A673 (cell line): ENCODE data around the gene CTTNBP2.

Experiments
- CTCF ChIP-seq: fragments of 300-800, 200-600 bp; sonication (generic); conservative IDR thresholded peaks from 2 replicates; pipeline ENCODE4 v1.5.1; 2017; ENCODE audit warnings: low read depth, mild to moderate bottlenecking, antibody characterized with exemption, low read length, moderate library complexity, mixed read lengths
- EZH2 ChIP-seq: fragments of 200-600 bp; sonication (generic); IDR thresholded peaks from 2 replicates; pipeline ENCODE4 v1.6.1; 2017; ENCODE audit warnings: borderline replicate concordance, low read depth, mild to moderate bottlenecking, mixed read lengths, antibody characterized with exemption, low read length; ENCODE audit not compliant: poor library complexity, severe bottlenecking

- TF ChIP-seq EZH2 = no peak
- TF ChIP-seq CTCF = no peak
Observed at GRCh38 chr7:117882594-117882993, 9.4 kb upstream of the CTTNBP2 start.
